Peyer's patch (tissue), 4 donors: ENCODE data around the gene SUPT5H. TPM values are rescaled to one million over a fixed set of nuclear protein-coding genes. Genes with fewer than 3 reads are reported as not detected.
A peak's percentile ranks its signal among the peaks of the same experiment; 100 is the strongest.

Experiments used
- DNase-seq, 3 donors: peaks; one replicate each; pipeline ENCODE4 v3.0.0-alpha.2; 2017 to 2019
- H3K27ac ChIP-seq, 4 donors: fragments of 200-600 bp; sonication (generic); one replicate each; pipeline ENCODE4 v1.5.1; 2016 to 2019
- H3K27me3 ChIP-seq, 2 donors: fragments of 200-600 bp; sonication (generic); one replicate each; pipeline ENCODE4 v1.5.1; 2019
- H3K36me3 ChIP-seq, 3 donors: fragments of 200-600 bp; sonication (generic); one replicate each; pipeline ENCODE4 v1.5.1; 2016 to 2019
- H3K4me1 ChIP-seq, 4 donors: fragments of 200-600 bp; sonication (generic); one replicate each; pipeline ENCODE4 v1.5.1; 2016 to 2019
- H3K4me3 ChIP-seq, 4 donors: fragments of 200-600 bp; sonication (generic); 1 replicate in 3 of 4; 2 replicates in 1 of 4; pipeline ENCODE4 v1.5.1; 2016 to 2019; ENCODE audit warnings: mild to moderate bottlenecking in 1 of 4
- H3K9me3 ChIP-seq, 4 donors: fragments of 200-600 bp; sonication (generic); one replicate each; pipeline ENCODE4 v1.5.1; 2016 to 2019; ENCODE audit warnings: mild to moderate bottlenecking in 1 of 4
- POLR2A ChIP-seq, 2 donors: fragments of 450-650 bp; IDR thresholded peaks; one replicate each; pipeline ENCODE4 v1.5.1; 2017; ENCODE audit warnings: antibody characterized with exemption in 2 of 2, mild to moderate bottlenecking in 2 of 2, moderate library complexity in 2 of 2
- total RNA-seq, 4 donors: library from RNA; depleted of rRNA; stranded (reverse); fragments of >200 nt; gene quantifications; one replicate each; pipeline ENCODE4 v1.1.0, GENCODE V29; 2016
- TF ChIP-seq, protein P1 (sequence below), 6 experiments: fragments of 450-650 bp in 4 of 6; fragments of 200-600 bp in 2 of 6; sonication (generic) in 1 of 6; IDR thresholded peaks; one replicate each; pipeline ENCODE4 v1.5.1; 2017 to 2019; ENCODE audit warnings: antibody characterized with exemption in 6 of 6, mild to moderate bottlenecking in 3 of 6, moderate library complexity in 1 of 6

SUPT5H gene
- 100 to 1,000 TPM in 3 of 4 donors, 10 to 100 TPM in 1; 98.4 to 173 (median 160) TPM for total RNA-seq

- peak; percentile 88 to 96 for TF ChIP-seq POLR2A (IDR thresholded peaks at IDR 0.05)
- TF ChIP-seq, protein P1, sequence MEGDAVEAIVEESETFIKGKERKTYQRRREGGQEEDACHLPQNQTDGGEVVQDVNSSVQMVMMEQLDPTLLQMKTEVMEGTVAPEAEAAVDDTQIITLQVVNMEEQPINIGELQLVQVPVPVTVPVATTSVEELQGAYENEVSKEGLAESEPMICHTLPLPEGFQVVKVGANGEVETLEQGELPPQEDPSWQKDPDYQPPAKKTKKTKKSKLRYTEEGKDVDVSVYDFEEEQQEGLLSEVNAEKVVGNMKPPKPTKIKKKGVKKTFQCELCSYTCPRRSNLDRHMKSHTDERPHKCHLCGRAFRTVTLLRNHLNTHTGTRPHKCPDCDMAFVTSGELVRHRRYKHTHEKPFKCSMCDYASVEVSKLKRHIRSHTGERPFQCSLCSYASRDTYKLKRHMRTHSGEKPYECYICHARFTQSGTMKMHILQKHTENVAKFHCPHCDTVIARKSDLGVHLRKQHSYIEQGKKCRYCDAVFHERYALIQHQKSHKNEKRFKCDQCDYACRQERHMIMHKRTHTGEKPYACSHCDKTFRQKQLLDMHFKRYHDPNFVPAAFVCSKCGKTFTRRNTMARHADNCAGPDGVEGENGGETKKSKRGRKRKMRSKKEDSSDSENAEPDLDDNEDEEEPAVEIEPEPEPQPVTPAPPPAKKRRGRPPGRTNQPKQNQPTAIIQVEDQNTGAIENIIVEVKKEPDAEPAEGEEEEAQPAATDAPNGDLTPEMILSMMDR (IDR thresholded peaks at IDR 0.05): peak in 1 of 6 experiments; percentile 6
- Histone ChIP-seq H3K36me3 (no peaks in the 10 kb centered on the region), H3K4me3 (peak within 1 kb of the TSS; percentile 86 to 95 (median 90)), H3K27me3 (no peaks in the 10 kb centered on the region), H3K4me1 (peaks cover 0 to 41% (median 21%) of the 10 kb centered on the region in 4 donors), H3K27ac (peak within 1 kb of the TSS; percentile 86 to 95 (median 90)), H3K9me3 (no peaks in the 10 kb centered on the region)
- peak; percentile 98 to 99 (median 98) for DNase-seq
These were observed at the start of gene SUPT5H for GRCh38 chr19:39445196-39446111. TSS of gene SUPT5H (plus strand) at chr19:39445582. CDS start at chr19:39445891, 309 bp downstream.

DNA sequence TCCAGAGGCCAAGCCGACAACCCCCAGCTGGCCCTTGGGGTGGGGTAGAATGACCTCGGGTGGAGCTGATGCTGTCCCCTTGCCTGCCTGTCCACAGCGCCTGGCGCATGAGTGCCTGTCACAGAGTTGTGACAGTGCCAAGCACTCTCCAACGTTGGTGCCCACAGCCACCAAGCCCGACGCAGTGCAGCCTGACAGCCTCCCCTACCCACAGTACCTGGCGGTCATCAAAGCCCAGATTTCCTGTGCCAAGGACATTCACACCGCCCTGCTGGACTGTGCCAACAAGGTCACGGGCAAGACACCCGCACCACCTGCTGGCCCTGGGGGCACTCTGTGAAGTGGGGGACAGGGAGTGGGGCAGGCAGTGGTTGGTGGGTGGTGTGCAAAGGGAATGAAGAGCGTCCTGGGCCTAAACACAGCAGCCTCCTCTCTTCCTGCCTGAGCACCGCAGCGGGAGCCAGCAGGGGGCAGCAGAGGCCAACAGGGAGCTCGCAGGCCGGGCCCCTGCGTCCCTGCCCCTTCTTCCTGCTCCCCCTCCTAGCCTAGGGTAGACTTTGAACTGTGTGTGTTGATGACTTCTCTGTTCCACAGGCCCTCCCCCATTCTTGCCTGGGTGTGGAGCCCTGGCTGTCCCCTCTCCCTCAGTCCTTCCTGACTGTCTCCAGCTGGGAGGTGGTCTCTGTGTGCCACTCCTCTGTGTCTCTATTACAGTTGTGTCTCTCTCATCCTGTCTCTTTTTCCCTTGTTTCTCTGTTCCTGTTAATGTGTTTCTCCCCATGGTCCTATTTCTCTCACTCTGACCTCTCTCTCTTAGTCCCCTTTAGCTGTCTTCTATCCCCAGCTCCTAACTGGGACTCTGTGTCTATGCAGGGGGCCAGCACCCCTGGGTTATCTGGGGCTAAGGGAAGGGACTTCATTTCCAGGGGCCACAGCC, 47.8 kb upstream of the SUPT5H start:
- Histone ChIP-seq H3K4me1 (peaks cover 20 to 53% (median 41%) of the 10 kb centered on the region in 4 donors), H3K4me3 (peak overlapping the region in 2 of 4 donors; percentile 13 to 38), H3K27me3 (no peaks in the 10 kb centered on the region), H3K27ac (peak overlapping the region; percentile 98 to 100 (median 100)), H3K9me3 (no peaks in the 10 kb centered on the region), H3K36me3 (peaks cover 0 to 29% (median 0%) of the 10 kb centered on the region in 3 donors)
- peak; percentile 95 to 97 (median 97) for DNase-seq
- peak; percentile 92 to 96 for TF ChIP-seq POLR2A (IDR thresholded peaks at IDR 0.05)
- TF ChIP-seq, protein P1 (IDR thresholded peaks at IDR 0.05): peak; percentile 95 to 100 (median 99)

- Histone ChIP-seq H3K36me3 (peaks cover 0 to 21% (median 0%) of the 10 kb centered on the region in 3 donors), H3K4me3 (peak overlapping the region in 3 of 4 donors; percentile 13 to 38 (median 18)), H3K27me3 (no peaks in the 10 kb centered on the region), H3K9me3 (no peaks in the 10 kb centered on the region), H3K27ac (peak overlapping the region; percentile 98 to 100 (median 100)), H3K4me1 (peaks cover 20 to 51% (median 42%) of the 10 kb centered on the region in 4 donors)
- DNase-seq: peak in 2 of 3 donors; percentile 87 to 91
- TF ChIP-seq POLR2A (IDR thresholded peaks at IDR 0.05): peak; percentile 61 to 89
- TF ChIP-seq, protein P1 (IDR thresholded peaks at IDR 0.05): no peak
These were observed 47.0 kb upstream of the SUPT5H start for GRCh38 chr19:39398297-39398864.

- H3K4me3 ChIP-seq: no peak overlapping the region
- peaks cover 0 to 12% (median 0%) of the 10 kb centered on the region in 3 donors for H3K36me3 ChIP-seq
- H3K9me3 ChIP-seq: no peaks in the 10 kb centered on the region
- H3K27ac ChIP-seq: peak overlapping the region; percentile 98 to 100 (median 100)
- peaks cover 20 to 58% (median 50%) of the 10 kb centered on the region in 4 donors for H3K4me1 ChIP-seq
- H3K27me3 ChIP-seq: no peaks in the 10 kb centered on the region
- TF ChIP-seq, protein P1 (IDR thresholded peaks at IDR 0.05): no peak
- TF ChIP-seq POLR2A (IDR thresholded peaks at IDR 0.05): no peak
- peak in 1 of 3 donors; percentile 45 for DNase-seq
These were observed 45.7 kb upstream of the SUPT5H start for GRCh38 chr19:39399668-39400050.
